SU-DHL-6 (cell line): Measurements from ENCODE around the gene ANO7.

Experiments
- EZH2phosphoT487 ChIP-seq: fragments of 200-600 bp; sonication (generic), shearing (Covaris generic); conservative IDR thresholded peaks from 2 replicates; pipeline ENCODE4 v1.6.1; 2018; ENCODE audit warnings: mild to moderate bottlenecking, antibody characterized with exemption, low read length, moderate library complexity, mixed read lengths
- TF ChIP-seq, protein P1 (sequence below): fragments of 200-600 bp; sonication (generic); IDR thresholded peaks from one replicate; pipeline ENCODE4 v1.5.1; 2017; ENCODE audit warnings: antibody characterized with exemption, mild to moderate bottlenecking, low read length, moderate library complexity; ENCODE audit not compliant: insufficient read depth, poor library complexity, severe bottlenecking

DNA sequence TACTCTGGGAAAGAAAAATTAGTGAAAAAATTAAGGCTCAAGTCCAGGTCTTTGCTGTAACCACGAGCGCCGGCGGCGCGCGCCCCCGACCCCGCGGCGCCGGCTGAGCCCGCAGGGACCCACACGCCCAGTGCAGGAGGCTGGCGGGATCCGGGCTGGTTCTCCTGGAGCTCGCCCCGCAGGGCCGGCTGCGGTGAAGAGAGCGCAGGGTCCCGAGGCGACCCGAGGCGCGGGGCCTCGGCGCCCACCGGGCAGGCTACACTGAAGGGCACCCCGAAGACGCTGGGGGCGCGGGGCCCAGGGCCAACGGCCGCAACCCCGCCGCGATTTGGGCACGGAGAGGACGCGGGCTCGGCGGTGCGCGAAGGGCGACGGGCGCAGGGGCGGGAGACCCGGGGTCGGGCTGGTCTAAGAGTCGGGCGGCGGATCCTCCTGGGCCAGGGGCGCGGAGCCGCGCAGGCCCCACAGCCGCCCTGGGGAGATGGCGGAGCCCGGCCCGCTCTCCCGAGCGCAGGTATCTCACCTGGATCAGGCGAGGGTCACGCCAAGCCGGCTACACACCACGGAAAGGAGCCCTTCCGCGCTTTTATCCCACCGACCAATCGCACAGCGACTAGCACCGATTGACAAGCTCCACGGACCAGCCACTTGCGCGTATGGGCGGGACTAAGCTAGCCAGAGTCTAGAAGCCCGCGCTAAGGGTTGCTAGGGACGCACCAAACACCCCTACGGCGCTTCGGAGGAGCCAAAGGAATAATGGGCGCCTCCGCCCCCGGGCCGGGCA is 39.4 kb upstream of the ANO7 start, which contains the start of gene PASK:
- TF ChIP-seq, protein P1, sequence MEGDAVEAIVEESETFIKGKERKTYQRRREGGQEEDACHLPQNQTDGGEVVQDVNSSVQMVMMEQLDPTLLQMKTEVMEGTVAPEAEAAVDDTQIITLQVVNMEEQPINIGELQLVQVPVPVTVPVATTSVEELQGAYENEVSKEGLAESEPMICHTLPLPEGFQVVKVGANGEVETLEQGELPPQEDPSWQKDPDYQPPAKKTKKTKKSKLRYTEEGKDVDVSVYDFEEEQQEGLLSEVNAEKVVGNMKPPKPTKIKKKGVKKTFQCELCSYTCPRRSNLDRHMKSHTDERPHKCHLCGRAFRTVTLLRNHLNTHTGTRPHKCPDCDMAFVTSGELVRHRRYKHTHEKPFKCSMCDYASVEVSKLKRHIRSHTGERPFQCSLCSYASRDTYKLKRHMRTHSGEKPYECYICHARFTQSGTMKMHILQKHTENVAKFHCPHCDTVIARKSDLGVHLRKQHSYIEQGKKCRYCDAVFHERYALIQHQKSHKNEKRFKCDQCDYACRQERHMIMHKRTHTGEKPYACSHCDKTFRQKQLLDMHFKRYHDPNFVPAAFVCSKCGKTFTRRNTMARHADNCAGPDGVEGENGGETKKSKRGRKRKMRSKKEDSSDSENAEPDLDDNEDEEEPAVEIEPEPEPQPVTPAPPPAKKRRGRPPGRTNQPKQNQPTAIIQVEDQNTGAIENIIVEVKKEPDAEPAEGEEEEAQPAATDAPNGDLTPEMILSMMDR = no peak
- TF ChIP-seq EZH2phosphoT487 = no peak
